Osteocyte (in vitro differentiated cells): ENCODE data around the gene RASGRP2. TPM values are rescaled to one million over a fixed set of nuclear protein-coding genes. Genes with fewer than 3 reads are reported as not detected.

ENCODE experiments used
- DNase-seq: peaks from one replicate; pipeline ENCODE4 v3.0.0; 2021; ENCODE audit warnings: mixed read lengths; ENCODE audit not compliant: unreplicated experiment; ENCODE audit errors: extremely low spot score
- H3K27ac Mint-ChIP-seq: one replicate; pipeline ENCODE4 v1.8.0; 2021; ENCODE audit warnings: mild to moderate bottlenecking, mixed read lengths; ENCODE audit not compliant: unreplicated experiment
- H3K27me3 Mint-ChIP-seq: one replicate; pipeline ENCODE4 v1.8.0; 2021; ENCODE audit warnings: mixed read lengths; ENCODE audit not compliant: unreplicated experiment
- H3K36me3 Mint-ChIP-seq: one replicate; pipeline ENCODE4 v1.8.0; 2021; ENCODE audit warnings: mixed read lengths; ENCODE audit not compliant: unreplicated experiment
- H3K4me1 Mint-ChIP-seq: one replicate; pipeline ENCODE4 v1.8.0; 2021; ENCODE audit warnings: mixed read lengths; ENCODE audit not compliant: unreplicated experiment
- H3K4me3 Mint-ChIP-seq: one replicate; pipeline ENCODE4 v1.8.0; 2021; ENCODE audit warnings: mild to moderate bottlenecking, moderate library complexity, mixed read lengths; ENCODE audit not compliant: unreplicated experiment
- H3K9me3 Mint-ChIP-seq: one replicate; pipeline ENCODE4 v1.8.0; 2021; ENCODE audit warnings: mixed read lengths; ENCODE audit not compliant: unreplicated experiment
- total RNA-seq: library from RNA; stranded (reverse); gene quantifications from 2 replicates; pipeline ENCODE4 v1.2.1, GENCODE V29; 2021
- TF ChIP-seq, protein P1 (sequence below): fragments of 200-600 bp; sonication (generic); IDR thresholded peaks from 2 replicates; pipeline ENCODE4 v1.5.0; 2021; ENCODE audit warnings: antibody characterized with exemption, mild to moderate bottlenecking, moderate library complexity

The RASGRP2 gene
- total RNA-seq, 1 donor from 2014 or later, result 10.3 TPM

DNA sequence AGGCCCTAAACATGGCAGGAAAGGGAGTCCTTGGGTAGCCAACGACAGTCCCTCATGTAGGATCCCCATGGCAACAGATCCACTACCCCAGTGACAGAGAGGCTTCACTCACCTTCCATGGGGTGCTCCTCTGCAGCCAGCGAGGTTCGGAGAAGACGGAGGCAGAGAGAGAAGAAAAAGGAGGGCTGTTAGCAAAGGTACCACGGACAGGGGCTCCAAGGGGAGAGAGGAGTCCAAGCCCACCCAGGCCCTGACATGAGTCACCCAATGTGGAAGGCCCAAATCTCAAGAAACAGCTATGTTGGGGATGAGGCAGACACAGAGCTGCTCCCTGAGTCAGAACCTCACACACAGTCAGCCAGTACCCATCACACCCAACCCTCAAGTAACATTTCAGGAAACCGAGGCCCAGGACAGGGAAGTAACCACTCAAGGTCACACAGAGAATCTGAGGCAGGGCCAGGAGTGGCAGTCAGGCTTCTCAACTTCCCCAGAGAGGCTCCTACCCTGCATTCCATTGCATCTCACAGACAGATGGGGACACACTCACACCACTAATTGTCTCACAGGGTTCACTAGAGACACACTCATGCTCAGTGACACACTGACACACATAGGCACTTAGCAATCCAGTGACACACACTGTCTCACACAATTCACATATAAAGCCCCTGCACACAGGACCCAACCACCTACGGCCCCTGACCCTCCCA lies 46.1 kb downstream of the RASGRP2 start:
- Mint-ChIP-seq H3K9me3 (no peaks in the 10 kb centered on the region), H3K36me3 (no peaks in the 10 kb centered on the region), H3K27ac (no peak overlapping the region), H3K27me3 (peaks cover 73% of the 10 kb centered on the region), H3K4me3 (no peak overlapping the region), H3K4me1 (no peaks in the 10 kb centered on the region)
- DNase-seq, result no peak
- TF ChIP-seq, protein P1, sequence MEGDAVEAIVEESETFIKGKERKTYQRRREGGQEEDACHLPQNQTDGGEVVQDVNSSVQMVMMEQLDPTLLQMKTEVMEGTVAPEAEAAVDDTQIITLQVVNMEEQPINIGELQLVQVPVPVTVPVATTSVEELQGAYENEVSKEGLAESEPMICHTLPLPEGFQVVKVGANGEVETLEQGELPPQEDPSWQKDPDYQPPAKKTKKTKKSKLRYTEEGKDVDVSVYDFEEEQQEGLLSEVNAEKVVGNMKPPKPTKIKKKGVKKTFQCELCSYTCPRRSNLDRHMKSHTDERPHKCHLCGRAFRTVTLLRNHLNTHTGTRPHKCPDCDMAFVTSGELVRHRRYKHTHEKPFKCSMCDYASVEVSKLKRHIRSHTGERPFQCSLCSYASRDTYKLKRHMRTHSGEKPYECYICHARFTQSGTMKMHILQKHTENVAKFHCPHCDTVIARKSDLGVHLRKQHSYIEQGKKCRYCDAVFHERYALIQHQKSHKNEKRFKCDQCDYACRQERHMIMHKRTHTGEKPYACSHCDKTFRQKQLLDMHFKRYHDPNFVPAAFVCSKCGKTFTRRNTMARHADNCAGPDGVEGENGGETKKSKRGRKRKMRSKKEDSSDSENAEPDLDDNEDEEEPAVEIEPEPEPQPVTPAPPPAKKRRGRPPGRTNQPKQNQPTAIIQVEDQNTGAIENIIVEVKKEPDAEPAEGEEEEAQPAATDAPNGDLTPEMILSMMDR, result no peak

DNA sequence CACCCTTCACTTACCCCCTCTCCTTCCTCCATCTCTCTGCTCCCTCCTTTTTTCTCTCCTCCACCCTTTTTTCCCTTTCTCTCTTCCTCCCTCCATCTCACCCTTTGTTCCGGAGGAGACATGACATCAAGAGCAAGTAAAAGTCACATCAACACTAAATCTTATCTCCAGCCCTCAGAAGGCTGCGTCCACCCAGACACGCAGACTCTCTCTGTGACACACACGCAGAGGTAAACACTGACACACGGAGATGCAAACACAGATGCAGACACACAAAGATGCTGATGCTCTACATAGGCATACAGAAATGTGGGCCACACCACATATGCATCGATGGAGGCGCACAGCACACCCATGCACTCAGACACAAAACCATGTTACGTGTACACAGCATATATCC lies 47.9 kb downstream of the RASGRP2 start:
- no peaks in the 10 kb centered on the region for H3K4me1 Mint-ChIP-seq
- no peak overlapping the region for H3K4me3 Mint-ChIP-seq
- TF ChIP-seq, protein P1, result no peak
- no peak overlapping the region for H3K27ac Mint-ChIP-seq
- H3K27me3 Mint-ChIP-seq, result peaks cover 79% of the 10 kb centered on the region
- DNase-seq, result no peak
- H3K36me3 Mint-ChIP-seq, result no peaks in the 10 kb centered on the region
- H3K9me3 Mint-ChIP-seq, result no peaks in the 10 kb centered on the region

DNA sequence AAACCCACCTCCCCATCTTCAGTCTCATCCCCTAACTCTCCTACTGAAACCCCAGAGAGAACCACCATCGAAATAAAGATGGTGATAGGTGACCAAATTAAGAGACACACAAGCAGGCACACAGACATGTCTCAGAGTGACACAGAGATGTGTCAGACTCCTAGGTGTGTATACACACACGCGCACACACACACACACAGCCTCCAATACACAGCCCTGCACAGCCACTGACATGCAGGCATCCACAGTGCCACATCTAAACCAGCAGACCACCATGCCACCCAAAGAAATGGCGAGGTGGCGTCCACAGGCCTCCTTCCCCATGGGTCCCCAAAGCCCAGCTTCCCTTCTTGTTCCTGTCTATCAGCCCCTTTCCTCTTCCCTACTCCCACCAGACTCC lies 48.4 kb downstream of the RASGRP2 start:
- Mint-ChIP-seq H3K36me3 (no peaks in the 10 kb centered on the region), H3K4me1 (no peaks in the 10 kb centered on the region), H3K4me3 (no peak overlapping the region), H3K27ac (no peak overlapping the region), H3K9me3 (no peaks in the 10 kb centered on the region), H3K27me3 (peaks cover 78% of the 10 kb centered on the region)
- TF ChIP-seq, protein P1, result no peak
- DNase-seq, result no peak

DNA sequence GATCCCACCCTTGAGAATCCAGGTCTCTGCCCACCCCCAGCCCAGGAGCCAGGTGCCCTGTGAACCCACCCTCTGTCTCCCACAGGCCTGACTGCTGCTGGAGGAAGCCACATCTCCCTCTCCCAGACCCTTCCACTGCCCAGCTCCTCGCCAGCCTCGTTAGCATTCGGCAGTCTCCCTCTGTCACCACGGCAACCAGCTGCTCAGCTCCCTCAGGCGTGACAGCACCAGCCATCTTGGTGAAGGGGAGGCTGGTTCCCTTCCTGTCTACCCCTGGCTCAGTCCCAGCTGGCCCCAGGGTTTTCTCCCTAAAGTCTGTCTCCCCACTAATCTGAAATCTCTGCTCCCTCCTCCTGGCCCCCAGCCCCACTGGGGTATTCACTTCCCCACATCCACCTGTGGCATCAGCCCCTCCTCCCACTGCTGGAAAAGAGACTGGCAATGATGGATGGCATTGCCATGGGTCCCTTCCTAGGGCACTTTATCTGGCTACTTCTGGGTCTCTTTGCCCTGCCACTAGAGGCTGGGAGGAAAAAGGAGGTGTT lies 49.0 kb downstream of the RASGRP2 start:
- no peak for DNase-seq
- Mint-ChIP-seq H3K4me1 (no peaks in the 10 kb centered on the region), H3K27me3 (peaks cover 71% of the 10 kb centered on the region), H3K4me3 (no peak overlapping the region), H3K36me3 (no peaks in the 10 kb centered on the region), H3K9me3 (no peaks in the 10 kb centered on the region), H3K27ac (no peak overlapping the region)
- TF ChIP-seq, protein P1, result no peak

DNA sequence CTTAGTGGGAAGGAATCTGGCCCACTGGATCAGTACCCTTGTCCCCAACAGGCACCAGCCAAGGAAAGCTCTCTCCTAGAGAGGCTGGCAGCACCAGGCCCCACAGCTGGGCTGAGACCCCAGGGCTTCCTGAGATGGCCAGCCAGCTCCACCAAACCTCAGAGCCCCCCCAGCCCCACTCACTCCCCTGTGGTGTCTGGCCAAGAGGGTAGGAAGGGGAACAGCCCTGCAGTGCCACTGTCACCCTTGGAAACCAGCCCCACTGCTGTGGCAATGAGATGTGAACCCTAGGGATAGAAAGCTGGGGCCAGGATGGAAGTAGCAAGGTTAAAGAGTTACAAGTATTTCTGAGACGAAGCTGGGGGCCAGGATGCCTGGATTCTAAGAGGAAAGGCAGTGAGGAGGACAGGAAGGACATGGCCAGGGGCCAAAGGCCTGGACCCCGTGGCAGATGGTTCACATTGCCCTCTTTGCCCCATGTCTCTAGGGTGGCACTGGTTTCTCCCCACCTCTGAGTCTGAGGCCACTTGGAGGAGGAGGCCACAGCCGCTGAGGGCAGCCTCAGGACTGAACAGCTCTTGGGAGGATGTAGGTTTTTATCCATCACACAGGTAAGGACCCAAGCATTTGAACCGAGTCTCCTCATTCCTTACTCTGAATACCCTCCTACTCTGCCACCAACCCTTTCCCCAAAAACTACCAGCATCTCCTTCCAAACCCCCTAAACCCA lies 49.8 kb downstream of the RASGRP2 start:
- no peaks in the 10 kb centered on the region for H3K9me3 Mint-ChIP-seq
- H3K27ac Mint-ChIP-seq, result no peak overlapping the region

More for the DNA sequence above, 49.8 kb downstream of the RASGRP2 start:
- Mint-ChIP-seq H3K4me3 (no peak overlapping the region), H3K27me3 (peaks cover 70% of the 10 kb centered on the region), H3K4me1 (no peaks in the 10 kb centered on the region), H3K36me3 (no peaks in the 10 kb centered on the region)
- no peak for DNase-seq
- TF ChIP-seq, protein P1, result no peak
